HepG2 (cell line): Measurements from ENCODE around the gene MTM1.

Experiments
- CBX2 ChIP-seq, 2 experiments: fragments of 200-600 bp in 1 of 2; sonication (generic); formaldehyde crosslinking in 1 of 2; IDR thresholded peaks; 2 replicates each; pipeline versions ENCODE4 v1.7.0 to v1.8.1; 2018 to 2022; ENCODE audit warnings: low read depth in 2 of 2, low read length in 1 of 2, mild to moderate bottlenecking in 1 of 2, missing genetic modification reagents in 1 of 2
- CCAR2 ChIP-seq: fragments of 200-400 bp; formaldehyde crosslinking; optimal IDR thresholded peaks from 2 replicates; pipeline ENCODE3; 2018; ENCODE audit warnings: low read depth, mild to moderate bottlenecking, low read length, moderate library complexity
- CEBPB ChIP-seq: IDR thresholded peaks from 2 replicates; pipeline ENCODE4 v1.6.1; 2011; ENCODE audit warnings: low read depth, low read length, improper control_type of control experiment, borderline replicate concordance
- EZH2 ChIP-seq: conservative IDR thresholded peaks from 2 replicates; pipeline ENCODE4 v1.6.1; 2012; ENCODE audit warnings: mild to moderate bottlenecking, low read depth, low read length, moderate library complexity
- FOXJ3 ChIP-seq: sonication (generic); formaldehyde crosslinking; IDR thresholded peaks from 2 replicates; pipeline ENCODE4 v1.4.0; 2020; ENCODE audit warnings: missing genetic modification reagents, mild to moderate bottlenecking, borderline replicate concordance
- MIXL1 ChIP-seq: IDR thresholded peaks from 2 replicates; pipeline ENCODE4 v1.6.1; 2016
- POLR2AphosphoS5 ChIP-seq: IDR thresholded peaks from 2 replicates; pipeline ENCODE4 v1.6.1; 2012; ENCODE audit warnings: low read depth, low read length
- RAD21 ChIP-seq: fragments of 450-650 bp; formaldehyde crosslinking; IDR thresholded peaks from 2 replicates; pipeline ENCODE4 v1.5.0; 2020; ENCODE audit warnings: mild to moderate bottlenecking
- ZNF224 ChIP-seq: sonication (generic); formaldehyde crosslinking; IDR thresholded peaks from 2 replicates; pipeline ENCODE4 v1.5.0; 2020; ENCODE audit warnings: mild to moderate bottlenecking, missing genetic modification reagents
- TF ChIP-seq, protein P1 (sequence below): IDR thresholded peaks from 2 replicates; pipeline ENCODE4 v1.6.1; 2012; ENCODE audit warnings: inconsistent platforms
- TF ChIP-seq, protein P2 (sequence below): sonication (generic); formaldehyde crosslinking; conservative IDR thresholded peaks from 2 replicates; pipeline ENCODE4 v1.4.0; 2020; ENCODE audit warnings: missing genetic modification reagents

DNA sequence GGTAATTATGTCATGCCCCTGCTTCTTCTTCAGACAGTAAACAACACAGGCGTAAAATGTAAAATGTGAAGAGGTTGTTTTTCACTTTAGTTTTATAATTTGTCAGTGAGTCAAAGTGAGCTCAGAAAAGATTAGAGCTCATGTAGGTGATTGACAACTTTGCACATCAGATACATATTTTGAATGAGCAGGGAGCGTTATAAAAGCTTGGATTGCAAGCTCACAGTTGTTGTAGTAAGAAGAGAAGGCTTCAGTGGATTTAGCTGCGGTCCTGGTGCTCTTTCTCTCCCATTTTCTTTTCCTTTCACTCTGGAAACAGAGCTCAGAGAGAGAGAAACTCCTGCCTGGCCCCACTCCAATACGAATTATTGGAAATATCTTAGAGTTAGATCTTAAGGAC lies 151.2 kb downstream of the MTM1 start:
- no peak for TF ChIP-seq MIXL1 (CRISPR knock-in tag)
- no peak for TF ChIP-seq CEBPB
- no peak for TF ChIP-seq CBX2 (IDR thresholded peaks at IDR 0.05; ENCODE audit: low read depth, low read length)
- no peak for TF ChIP-seq CBX2 (CRISPR knock-in tag; IDR thresholded peaks at IDR 0.05; ENCODE audit: low read depth)
- no peak for TF ChIP-seq RAD21 (CRISPR knock-in tag)
- TF ChIP-seq FOXJ3 = no peak
- TF ChIP-seq POLR2AphosphoS5 = no peak
- TF ChIP-seq EZH2 = no peak
- TF ChIP-seq, protein P1, sequence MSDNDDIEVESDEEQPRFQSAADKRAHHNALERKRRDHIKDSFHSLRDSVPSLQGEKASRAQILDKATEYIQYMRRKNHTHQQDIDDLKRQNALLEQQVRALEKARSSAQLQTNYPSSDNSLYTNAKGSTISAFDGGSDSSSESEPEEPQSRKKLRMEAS = no peak
- TF ChIP-seq, protein P2, sequence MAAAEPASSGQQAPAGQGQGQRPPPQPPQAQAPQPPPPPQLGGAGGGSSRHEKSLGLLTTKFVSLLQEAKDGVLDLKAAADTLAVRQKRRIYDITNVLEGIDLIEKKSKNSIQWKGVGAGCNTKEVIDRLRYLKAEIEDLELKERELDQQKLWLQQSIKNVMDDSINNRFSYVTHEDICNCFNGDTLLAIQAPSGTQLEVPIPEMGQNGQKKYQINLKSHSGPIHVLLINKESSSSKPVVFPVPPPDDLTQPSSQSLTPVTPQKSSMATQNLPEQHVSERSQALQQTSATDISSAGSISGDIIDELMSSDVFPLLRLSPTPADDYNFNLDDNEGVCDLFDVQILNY = no peak
- TF ChIP-seq CCAR2 = no peak
- no peak for TF ChIP-seq ZNF224 (CRISPR knock-in tag)
